Measurements from ENCODE around the gene AGAP5.
"Not testable (repeated sequence)": the region's sequence is repeated elsewhere in the genome, so short reads cannot be mapped to it uniquely, and the experiment has no call there.

Gene AGAP5

GRCh38 chr10:73715179-73716156 lies 17.6 kb upstream of the AGAP5 start:
- DNase-seq; in situ Hi-C loops (cut with MboI; ENCODE audit: low pct_unique_long_range_greater_than_20kb, low sequenced_read_pairs): not testable (repeated sequence)

GRCh38 chr10:73714483-73714882 lies 16.6 kb upstream of the AGAP5 start:
- in situ Hi-C loops (cut with MboI; ENCODE audit: low pct_unique_long_range_greater_than_20kb, low sequenced_read_pairs), result not testable (repeated sequence)

GRCh38 chr10:73713912-73714311 lies 16.0 kb upstream of the AGAP5 start:
- in situ Hi-C loops (cut with MboI; ENCODE audit: low pct_unique_long_range_greater_than_20kb, low sequenced_read_pairs); DNase-seq: not testable (repeated sequence)

More at GRCh38 chr10:73714483-73714882, 16.6 kb upstream of the AGAP5 start:
- not testable (repeated sequence) for DNase-seq

GRCh38 chr10:73711683-73712082 lies 13.8 kb upstream of the AGAP5 start:
- in situ Hi-C loops (cut with MboI; ENCODE audit: low pct_unique_long_range_greater_than_20kb, low sequenced_read_pairs); DNase-seq: not testable (repeated sequence)

GRCh38 chr10:73708122-73708521 lies 10.2 kb upstream of the AGAP5 start:
- DNase-seq; in situ Hi-C loops (cut with MboI; ENCODE audit: low pct_unique_long_range_greater_than_20kb, low sequenced_read_pairs): not testable (repeated sequence)

DNA sequence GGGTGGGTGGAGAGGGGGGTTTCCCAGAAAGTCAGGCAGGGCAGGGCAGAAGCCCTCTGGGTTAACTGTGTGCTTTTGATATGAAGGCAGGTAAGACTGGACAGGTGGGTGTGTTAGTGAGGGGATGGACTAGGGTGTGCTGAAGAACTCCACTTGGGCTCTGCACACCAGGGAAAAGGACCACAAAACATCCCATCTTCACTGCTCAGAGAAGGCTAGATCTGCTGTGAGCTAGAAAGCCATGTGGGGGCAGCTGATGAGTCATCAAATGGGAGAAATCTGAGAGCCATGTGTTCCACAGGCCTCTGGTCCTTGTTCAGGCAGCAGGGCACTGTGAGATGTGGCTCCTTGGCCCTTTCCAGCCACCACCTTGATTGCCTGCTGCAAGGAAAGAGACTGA lies 9.7 kb upstream of the AGAP5 start:
- in situ Hi-C loops (cut with MboI; ENCODE audit: low pct_unique_long_range_greater_than_20kb, low sequenced_read_pairs); DNase-seq: not testable (repeated sequence)

DNA sequence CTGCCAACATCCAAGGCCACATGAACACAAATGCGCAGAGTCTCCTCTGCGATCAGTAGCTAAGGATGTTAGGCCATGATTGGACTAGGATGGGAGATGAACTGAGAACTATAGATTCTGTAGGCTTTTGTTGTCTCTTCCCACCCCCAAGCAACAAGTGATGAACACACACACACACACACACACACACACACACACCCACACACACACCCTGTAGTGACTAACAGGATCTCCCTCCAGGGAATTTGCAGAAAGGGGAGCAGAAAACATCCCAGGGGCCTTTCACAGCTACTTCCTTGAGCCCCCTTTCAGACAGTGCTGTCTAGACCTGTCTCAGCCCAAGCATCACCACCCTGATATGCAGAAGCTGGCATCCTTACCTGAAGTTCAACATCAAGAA lies 8.6 kb upstream of the AGAP5 start:
- DNase-seq; in situ Hi-C loops (cut with MboI; ENCODE audit: low pct_unique_long_range_greater_than_20kb, low sequenced_read_pairs): not testable (repeated sequence)

DNA sequence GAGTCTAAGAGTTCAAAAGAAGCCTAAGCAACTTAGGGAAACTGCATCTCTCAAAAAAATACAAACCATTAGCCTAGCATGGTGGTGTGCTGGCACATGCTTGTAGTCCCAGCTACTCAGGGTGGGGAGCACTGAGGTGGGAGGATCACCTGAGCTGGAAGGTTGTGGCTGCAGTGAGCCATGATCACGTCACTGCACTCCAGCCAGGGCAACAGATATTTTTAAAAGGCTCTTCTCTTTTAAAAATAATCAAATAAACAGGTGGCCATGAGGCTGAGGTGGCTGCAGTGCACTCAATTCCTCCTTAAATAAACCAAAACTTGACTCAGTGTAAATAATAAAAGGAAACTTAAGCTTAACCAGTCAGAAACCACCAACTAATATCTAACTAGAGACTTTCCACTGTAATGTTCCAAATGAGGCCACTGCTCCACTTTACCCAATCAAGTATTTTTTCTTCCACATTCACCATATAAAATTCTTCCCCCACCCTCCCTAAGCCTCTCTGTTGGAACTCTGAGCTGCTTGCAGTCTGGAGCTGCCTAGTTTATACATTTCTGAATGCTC lies 7.7 kb upstream of the AGAP5 start:
- in situ Hi-C loops (cut with MboI; ENCODE audit: low pct_unique_long_range_greater_than_20kb, low sequenced_read_pairs); DNase-seq: not testable (repeated sequence)

DNA sequence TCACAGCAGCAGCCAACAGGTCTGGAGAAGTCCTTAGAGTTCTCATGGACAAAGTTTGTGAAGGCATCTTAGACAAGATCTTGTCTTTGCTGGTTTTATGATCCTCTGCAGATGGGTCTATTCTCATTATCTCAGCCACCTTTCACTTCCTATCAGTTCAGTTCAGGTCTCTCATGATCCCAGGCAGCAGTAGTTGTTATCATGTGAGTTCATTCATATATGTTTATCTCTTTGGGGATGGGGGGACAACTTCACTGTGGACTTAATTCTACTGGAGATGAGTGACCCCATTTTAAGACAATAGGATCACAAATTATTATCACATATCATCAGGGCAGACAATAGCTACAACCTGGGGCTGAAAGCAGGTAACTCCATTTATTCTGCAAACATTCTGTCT lies 6.0 kb upstream of the AGAP5 start:
- in situ Hi-C loops (cut with MboI; ENCODE audit: low pct_unique_long_range_greater_than_20kb, low sequenced_read_pairs); DNase-seq: not testable (repeated sequence)

GRCh38 chr10:73698819-73699218 lies 910 bp upstream of the AGAP5 start:
- DNase-seq; in situ Hi-C loops (cut with MboI; ENCODE audit: low pct_unique_long_range_greater_than_20kb, low sequenced_read_pairs): not testable (repeated sequence)

- DNase-seq; in situ Hi-C loops (cut with MboI; ENCODE audit: low pct_unique_long_range_greater_than_20kb, low sequenced_read_pairs): not testable (repeated sequence)
Measured at GRCh38 chr10:73695302-73695701, 2.6 kb downstream of the AGAP5 start.

DNA sequence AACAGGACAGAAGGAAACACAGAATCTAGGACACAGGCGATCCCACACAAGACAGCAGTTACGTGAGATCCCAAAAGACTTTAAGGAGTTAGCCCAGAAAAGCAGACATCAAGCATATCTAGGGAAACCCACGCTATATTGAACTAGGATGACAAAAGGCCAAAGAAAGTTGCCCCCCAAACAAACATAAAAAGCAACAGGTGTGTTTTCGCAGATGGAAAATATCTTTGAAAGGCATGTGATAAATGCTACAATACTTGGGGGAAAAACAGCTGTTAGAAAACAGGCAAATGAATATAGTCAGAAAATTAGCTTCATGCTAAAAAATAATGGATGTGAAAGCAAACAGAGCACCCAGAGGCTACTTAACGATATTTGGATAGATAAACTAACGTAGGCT lies 7.2 kb downstream of the AGAP5 start:
- in situ Hi-C loops (cut with MboI; ENCODE audit: low pct_unique_long_range_greater_than_20kb, low sequenced_read_pairs); DNase-seq: not testable (repeated sequence)

- in situ Hi-C loops (cut with MboI; ENCODE audit: low pct_unique_long_range_greater_than_20kb, low sequenced_read_pairs); DNase-seq: not testable (repeated sequence)
Measured at GRCh38 chr10:73689596-73689995, 8.3 kb downstream of the AGAP5 start.

- in situ Hi-C loops (cut with MboI; ENCODE audit: low pct_unique_long_range_greater_than_20kb, low sequenced_read_pairs), result not testable (repeated sequence)
Measured at GRCh38 chr10:73687641-73688040, 10.3 kb downstream of the AGAP5 start.

GRCh38 chr10:73674546-73674945 lies 23.4 kb downstream of the AGAP5 start:
- in situ Hi-C loops (cut with MboI; ENCODE audit: low pct_unique_long_range_greater_than_20kb, low sequenced_read_pairs), result not testable (repeated sequence)

More at GRCh38 chr10:73687641-73688040, 10.3 kb downstream of the AGAP5 start:
- DNase-seq, result not testable (repeated sequence)

DNA sequence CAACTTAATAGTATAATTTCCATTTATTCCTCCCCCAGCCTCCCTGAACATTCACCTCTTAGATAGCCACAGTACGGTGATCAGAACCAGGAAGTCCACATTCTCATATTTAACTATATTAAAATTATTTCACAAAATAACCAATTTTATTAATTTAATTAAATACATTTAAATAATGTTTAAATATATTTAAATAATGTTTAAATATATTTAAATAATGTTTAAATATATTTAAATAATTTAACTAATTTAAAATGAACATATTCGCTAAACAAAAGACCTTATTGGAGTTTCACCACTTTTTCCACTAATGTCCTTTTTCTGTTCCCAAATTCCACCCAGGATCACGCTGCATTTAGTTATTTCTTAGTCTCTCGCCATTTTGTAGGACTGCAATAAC lies 29.5 kb downstream of the AGAP5 start:
- DNase-seq; in situ Hi-C loops (cut with MboI; ENCODE audit: low pct_unique_long_range_greater_than_20kb, low sequenced_read_pairs): not testable (repeated sequence)

More at GRCh38 chr10:73674546-73674945, 23.4 kb downstream of the AGAP5 start:
- DNase-seq, result not testable (repeated sequence)

GRCh38 chr10:73666153-73666809 lies 31.6 kb downstream of the AGAP5 start:
- in situ Hi-C loops (cut with MboI; ENCODE audit: low pct_unique_long_range_greater_than_20kb, low sequenced_read_pairs); DNase-seq: not testable (repeated sequence)

GRCh38 chr10:73665581-73665980 lies 32.3 kb downstream of the AGAP5 start:
- in situ Hi-C loops (cut with MboI; ENCODE audit: low pct_unique_long_range_greater_than_20kb, low sequenced_read_pairs), result not testable (repeated sequence)

More at GRCh38 chr10:73665581-73665980, 32.3 kb downstream of the AGAP5 start:
- not testable (repeated sequence) for DNase-seq

Data from KBM-7 (cell line).